Lower lobe of right lung (tissue), 2 donors: ENCODE measurements around the gene HDAC2. TPM values are rescaled to one million over a fixed set of nuclear protein-coding genes. Genes with fewer than 3 reads are reported as not detected.
"Not testable (repeated sequence)": the region's sequence is repeated elsewhere in the genome, so short reads cannot be mapped to it uniquely, and the experiment has no call there.

ENCODE experiments used
- ATAC-seq, 2 donors: fragments of 200-7000 bp; cut with Tn5 transposase; one replicate each; pipeline ENCODE4 v1.9.1; 2020 to 2022; ENCODE audit warnings: mild to moderate bottlenecking in 2 of 2, moderate library complexity in 2 of 2
- DNase-seq: peaks from one replicate; pipeline ENCODE4 v3.0.0-alpha.2; 2020
- H3K27ac ChIP-seq: fragments of 200-600 bp; one replicate; pipeline ENCODE4 v1.8.0; 2022
- H3K27me3 ChIP-seq: fragments of 200-600 bp; one replicate; pipeline ENCODE4 v1.8.0; 2022; ENCODE audit warnings: low read depth
- H3K36me3 ChIP-seq: fragments of 200-600 bp; one replicate; pipeline ENCODE4 v1.8.0; 2022; ENCODE audit warnings: mild to moderate bottlenecking
- H3K4me1 ChIP-seq: fragments of 200-600 bp; one replicate; pipeline ENCODE4 v1.8.0; 2022
- H3K4me3 ChIP-seq: fragments of 200-600 bp; one replicate; pipeline ENCODE4 v1.8.0; 2022; ENCODE audit warnings: mild to moderate bottlenecking
- H3K9me3 ChIP-seq: fragments of 200-600 bp; one replicate; pipeline ENCODE4 v1.8.0; 2022
- intact Hi-C: fragments of 100-400 bp; cut with DNase I; formaldehyde crosslinking; loops from one replicate; pipeline ENCODE4 v1.11.0; 2022
- total RNA-seq: library from RNA; stranded (reverse); fragmentation: NEBNext Ultra II Directional; extraction: Animal tissue kit (Norgen Biotek cat#: 25700); gene quantifications from one replicate; pipeline ENCODE4 v1.2.1, GENCODE V29; 2021
- TF ChIP-seq, protein P1 (sequence below): fragments of 200-600 bp; IDR thresholded peaks from one replicate; pipeline ENCODE4 v1.8.0; 2022; ENCODE audit warnings: antibody characterized with exemption, mild to moderate bottlenecking
- donor health status: DM: no; HTN: yes; CAD: no; lungs with severe emphysema.

The HDAC2 gene
- total RNA-seq, 1 donor from 2014 or later: 55.3 TPM

DNA sequence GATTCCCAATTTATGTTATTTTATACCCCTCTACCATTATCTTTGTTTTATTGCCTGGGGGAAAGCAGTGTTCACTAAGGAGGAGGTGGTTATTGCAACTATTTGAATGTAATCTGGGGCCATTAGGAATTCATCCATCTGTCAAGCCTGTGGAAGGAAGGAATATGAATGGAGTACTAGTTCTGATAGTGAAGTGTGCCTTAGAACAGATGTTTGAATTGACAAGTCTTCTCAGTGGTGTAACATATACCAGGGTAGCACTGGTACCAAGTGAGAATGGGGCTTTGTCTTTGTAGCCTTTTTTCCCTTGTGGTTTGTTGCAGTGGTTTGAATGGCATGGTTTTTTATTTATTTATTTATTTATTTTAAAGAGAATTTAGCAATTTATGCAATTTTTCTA, 27.9 kb upstream of the HDAC2 start:
- TF ChIP-seq, protein P1, sequence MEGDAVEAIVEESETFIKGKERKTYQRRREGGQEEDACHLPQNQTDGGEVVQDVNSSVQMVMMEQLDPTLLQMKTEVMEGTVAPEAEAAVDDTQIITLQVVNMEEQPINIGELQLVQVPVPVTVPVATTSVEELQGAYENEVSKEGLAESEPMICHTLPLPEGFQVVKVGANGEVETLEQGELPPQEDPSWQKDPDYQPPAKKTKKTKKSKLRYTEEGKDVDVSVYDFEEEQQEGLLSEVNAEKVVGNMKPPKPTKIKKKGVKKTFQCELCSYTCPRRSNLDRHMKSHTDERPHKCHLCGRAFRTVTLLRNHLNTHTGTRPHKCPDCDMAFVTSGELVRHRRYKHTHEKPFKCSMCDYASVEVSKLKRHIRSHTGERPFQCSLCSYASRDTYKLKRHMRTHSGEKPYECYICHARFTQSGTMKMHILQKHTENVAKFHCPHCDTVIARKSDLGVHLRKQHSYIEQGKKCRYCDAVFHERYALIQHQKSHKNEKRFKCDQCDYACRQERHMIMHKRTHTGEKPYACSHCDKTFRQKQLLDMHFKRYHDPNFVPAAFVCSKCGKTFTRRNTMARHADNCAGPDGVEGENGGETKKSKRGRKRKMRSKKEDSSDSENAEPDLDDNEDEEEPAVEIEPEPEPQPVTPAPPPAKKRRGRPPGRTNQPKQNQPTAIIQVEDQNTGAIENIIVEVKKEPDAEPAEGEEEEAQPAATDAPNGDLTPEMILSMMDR: no peak
- H3K9me3 ChIP-seq: no peaks in the 10 kb centered on the region
- no peak for DNase-seq
- ATAC-seq: no peak
- intact Hi-C loops: no loop called here
- no peaks in the 10 kb centered on the region for H3K27me3 ChIP-seq
- no peak overlapping the region for H3K4me3 ChIP-seq
- no peak overlapping the region for H3K27ac ChIP-seq
- no peaks in the 10 kb centered on the region for H3K36me3 ChIP-seq
- peaks cover 14% of the 10 kb centered on the region for H3K4me1 ChIP-seq

DNA sequence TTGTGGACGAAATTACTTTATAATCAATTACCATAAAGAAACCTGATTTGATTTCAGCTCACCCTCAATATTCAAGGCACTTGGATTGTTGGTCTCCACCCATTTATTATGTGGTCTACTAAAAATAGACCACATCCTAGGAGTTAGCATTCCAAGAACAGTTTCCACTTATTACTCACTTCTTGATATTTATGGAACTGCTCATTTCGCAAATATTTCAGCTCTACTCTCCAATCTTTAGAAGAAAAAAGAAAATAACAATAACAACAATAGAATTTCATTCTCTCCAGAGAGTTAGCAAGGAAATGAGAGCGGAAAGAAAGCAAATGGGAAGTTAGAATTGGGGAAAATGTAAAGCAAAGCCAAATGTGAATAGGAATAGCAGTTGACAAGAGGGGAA, 26.2 kb upstream of the HDAC2 start:
- Histone ChIP-seq H3K4me1 (peaks cover 14% of the 10 kb centered on the region), H3K27me3 (no peaks in the 10 kb centered on the region), H3K4me3 (no peak overlapping the region), H3K36me3 (no peaks in the 10 kb centered on the region), H3K27ac (no peak overlapping the region), H3K9me3 (no peaks in the 10 kb centered on the region)
- ATAC-seq (peak in 1 of 2 donors; percentile 48), DNase-seq (no peak)
- intact Hi-C loops: no loop called here
- TF ChIP-seq, protein P1: no peak

DNA sequence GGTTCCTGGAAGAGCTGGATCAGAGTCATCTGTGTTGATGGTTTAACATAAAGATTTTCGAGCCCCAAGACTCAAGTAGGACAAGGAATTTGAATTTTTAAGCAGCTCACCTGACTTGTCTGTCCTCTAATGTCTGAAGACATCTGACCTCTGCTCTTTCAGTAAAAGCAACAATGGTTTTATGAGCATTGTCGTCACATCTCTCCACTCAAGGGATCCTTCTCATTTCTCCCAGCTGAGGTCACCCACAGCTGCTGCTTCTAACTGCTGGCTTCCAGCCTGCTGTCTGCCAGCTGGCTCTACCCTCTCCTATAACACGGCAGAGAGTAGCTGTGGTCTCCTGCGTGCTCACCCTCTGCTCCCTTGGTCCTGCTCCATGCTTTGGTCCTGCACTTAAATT, 24.7 kb upstream of the HDAC2 start:
- Histone ChIP-seq H3K27ac (peak overlapping the region; percentile 25), H3K4me3 (no peak overlapping the region), H3K9me3 (no peaks in the 10 kb centered on the region), H3K36me3 (no peaks in the 10 kb centered on the region), H3K27me3 (no peaks in the 10 kb centered on the region), H3K4me1 (peaks cover 14% of the 10 kb centered on the region)
- DNase-seq (peak; percentile 56), ATAC-seq (peak; percentile 84 to 94)
- intact Hi-C loops: no loop called here
- TF ChIP-seq, protein P1: no peak

DNA sequence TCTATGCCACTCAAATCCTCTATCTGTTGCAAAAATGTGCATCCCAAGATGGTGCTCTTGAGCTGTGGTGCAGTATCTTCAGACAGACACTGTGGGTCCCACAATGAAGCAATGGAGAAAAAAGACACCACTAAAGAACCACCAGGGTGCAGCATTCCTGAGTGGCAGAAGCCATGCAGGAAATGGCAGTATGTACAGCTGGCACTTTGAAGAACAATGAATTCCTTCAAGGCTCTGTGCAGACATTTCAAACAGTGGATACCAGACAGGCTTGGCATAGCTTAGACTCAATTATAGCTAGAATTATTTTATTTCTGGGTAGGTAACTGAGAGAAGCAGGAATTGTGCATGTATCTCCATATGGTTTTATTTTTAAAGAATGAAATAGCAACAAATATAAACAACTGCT, 24.0 kb upstream of the HDAC2 start:
- H3K27ac ChIP-seq: peak overlapping the region; percentile 25
- H3K27me3 ChIP-seq: no peaks in the 10 kb centered on the region
- H3K4me3 ChIP-seq: no peak overlapping the region
- H3K4me1 ChIP-seq: peaks cover 14% of the 10 kb centered on the region
- ATAC-seq (peak; percentile 82 to 84), DNase-seq (no peak)
- H3K36me3 ChIP-seq: no peaks in the 10 kb centered on the region
- H3K9me3 ChIP-seq: no peaks in the 10 kb centered on the region
- TF ChIP-seq, protein P1: peak; percentile 39
- intact Hi-C loops: no loop called here

DNA sequence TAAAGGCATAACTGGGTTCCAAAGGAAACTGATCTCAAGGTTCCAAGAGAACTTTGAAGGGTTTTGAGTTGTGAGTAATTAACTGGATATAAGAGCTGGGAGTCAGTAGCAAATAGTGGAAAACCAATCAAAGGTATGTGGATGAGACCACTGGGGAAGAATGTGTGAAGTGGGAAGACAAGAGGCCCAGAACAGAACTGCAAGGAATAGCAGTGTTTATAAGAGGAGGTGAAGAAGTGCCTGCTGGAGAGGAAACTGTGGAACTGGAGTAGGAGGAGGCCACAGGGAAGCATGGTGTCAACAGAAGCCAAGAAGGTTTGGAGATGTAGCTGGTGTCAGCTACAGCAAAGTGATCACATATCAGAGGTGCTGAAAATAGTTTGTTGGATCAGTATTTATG, 18.7 kb upstream of the HDAC2 start:
- H3K27ac ChIP-seq: no peak overlapping the region
- H3K9me3 ChIP-seq: no peaks in the 10 kb centered on the region
- TF ChIP-seq, protein P1: no peak
- no peaks in the 10 kb centered on the region for H3K27me3 ChIP-seq
- ATAC-seq (no peak), DNase-seq (no peak)
- no peaks in the 10 kb centered on the region for H3K36me3 ChIP-seq
- H3K4me3 ChIP-seq: no peak overlapping the region
- H3K4me1 ChIP-seq: peaks cover 1% of the 10 kb centered on the region
- intact Hi-C loops: no loop called here

DNA sequence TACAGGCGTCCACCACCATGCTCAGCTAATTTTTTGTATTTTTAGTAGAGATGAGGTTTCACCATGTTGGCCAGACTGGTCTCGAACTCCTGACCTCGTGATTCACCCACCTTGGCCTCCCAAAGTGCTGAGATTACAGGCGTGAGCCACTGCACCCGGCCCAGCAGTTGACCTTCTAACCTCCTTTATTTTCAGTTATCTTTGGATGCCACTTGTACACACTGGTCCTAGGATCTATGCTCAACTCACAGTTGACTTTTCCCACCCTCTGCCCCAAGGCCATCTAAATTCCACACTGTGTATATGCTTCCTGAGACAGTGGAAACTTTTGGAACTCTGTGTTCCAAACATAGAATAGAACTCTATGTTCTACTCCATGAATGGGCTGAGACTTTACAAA, 11.7 kb upstream of the HDAC2 start:
- H3K27me3 ChIP-seq, H3K9me3 ChIP-seq, H3K4me1 ChIP-seq, intact Hi-C loops, H3K36me3 ChIP-seq, H3K4me3 ChIP-seq, ATAC-seq, H3K27ac ChIP-seq, DNase-seq: not testable (repeated sequence)
